HG03378 (cell line): ENCODE results near the gene E2F2.

Source experiments
- ATAC-seq: cut with Tn5 transposase; IDR thresholded peaks from one replicate; pipeline ENCODE4 v1.9.1; 2021; ENCODE audit warnings: mild to moderate bottlenecking, moderate library complexity; ENCODE audit not compliant: unreplicated experiment

E2F2 gene

GRCh38 chr1:23485002-23485332 lies 46.1 kb downstream of the E2F2 start:
- no peak for ATAC-seq

- no peak for ATAC-seq
These were observed 46.6 kb downstream of the E2F2 start for GRCh38 chr1:23484253-23485001.

DNA sequence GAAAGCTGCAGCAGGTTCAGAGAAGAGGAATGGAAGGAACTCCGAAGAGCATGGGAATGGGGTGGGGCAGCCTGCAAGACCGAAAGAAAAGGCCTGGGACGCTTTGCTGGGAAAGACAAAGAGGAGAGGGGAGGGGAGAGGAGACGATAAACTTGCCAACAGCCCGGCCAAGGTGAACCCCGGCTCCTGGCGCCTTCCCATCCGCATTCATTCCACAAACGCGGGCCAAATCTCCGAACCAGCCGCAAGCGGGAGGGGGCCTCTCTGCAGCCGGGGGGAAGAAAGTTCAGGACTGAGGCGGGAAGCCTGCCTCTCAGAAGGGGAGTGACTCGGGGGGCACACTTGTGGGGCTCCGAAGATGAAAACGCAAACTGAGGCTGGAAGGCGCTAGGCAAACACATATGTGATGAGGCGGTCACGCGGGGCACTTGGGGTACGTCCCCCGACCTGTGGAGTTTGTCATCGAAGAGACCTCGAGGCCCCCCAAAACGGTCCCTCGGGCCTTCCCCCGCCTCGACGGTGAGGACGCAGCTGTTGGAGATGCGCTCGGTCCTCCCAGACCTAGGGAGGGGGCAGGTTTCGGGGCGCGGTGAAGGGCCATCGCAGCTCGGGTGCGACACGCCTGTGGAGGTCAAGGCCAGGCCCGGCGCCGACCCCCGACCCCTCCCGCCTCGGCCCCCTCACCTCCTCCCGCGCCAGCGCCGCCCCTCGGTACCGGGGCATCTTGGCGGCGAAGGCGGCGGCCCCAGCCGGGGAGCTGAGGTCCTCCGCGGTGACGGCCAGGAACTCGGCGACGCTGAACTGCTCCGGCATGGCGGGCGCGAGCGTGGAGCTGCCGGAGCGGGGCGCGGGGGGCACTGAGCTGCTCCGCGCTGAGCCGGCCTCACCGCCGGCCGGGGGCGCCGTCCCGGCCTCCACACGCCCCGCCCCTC lies 47.4 kb downstream of the E2F2 start, which contains the start of gene ASAP3:
TSS of gene ASAP3 (minus strand) at position 859 of the 932 bp plus-strand sequence. CDS start at position 813, 46 bp downstream.
- ATAC-seq: no peak

GRCh38 chr1:23481904-23482303 lies 49.1 kb downstream of the E2F2 start:
- ATAC-seq: no peak

- no peak for ATAC-seq
These were observed 49.9 kb downstream of the E2F2 start for GRCh38 chr1:23481026-23481597.

DNA sequence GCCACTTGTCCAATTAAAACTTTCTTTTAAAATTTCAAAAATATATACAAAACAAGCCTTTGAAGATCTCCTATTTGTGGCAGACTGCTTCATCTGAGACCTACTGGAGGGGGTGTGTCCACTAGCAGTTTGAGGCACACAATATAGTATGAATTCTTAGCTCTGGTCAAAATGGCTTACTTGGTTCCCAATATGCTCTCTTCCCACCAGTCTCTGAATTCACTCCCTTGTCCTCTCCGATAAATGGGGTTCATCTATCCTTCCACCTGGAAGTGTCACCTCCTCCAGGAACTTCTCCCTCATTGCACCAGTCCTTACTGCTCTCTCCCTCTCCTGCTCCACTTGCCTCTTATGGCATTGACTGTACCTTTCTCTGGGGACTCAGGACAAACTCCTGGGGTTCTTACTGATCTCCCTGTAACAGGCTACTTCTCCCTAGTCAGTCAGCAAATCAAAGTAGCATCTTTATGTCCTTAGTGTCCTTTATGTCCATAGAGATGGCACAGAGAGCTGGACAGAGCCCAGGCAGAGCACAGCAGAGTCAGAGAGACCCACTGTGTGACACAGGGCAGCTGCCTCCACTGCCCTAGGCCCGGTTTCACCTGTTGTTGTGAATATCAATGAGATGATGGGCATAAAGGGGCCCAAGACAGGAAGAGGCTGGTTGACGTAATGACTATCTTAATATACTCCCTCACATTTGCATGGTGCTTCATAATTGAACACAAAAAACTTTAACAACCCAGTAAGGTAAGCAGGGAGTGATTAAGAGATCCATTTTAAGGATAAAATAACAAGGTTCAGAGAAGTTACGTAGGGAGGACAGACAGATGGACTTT lies 50.6 kb downstream of the E2F2 start:
- no peak for ATAC-seq

DNA sequence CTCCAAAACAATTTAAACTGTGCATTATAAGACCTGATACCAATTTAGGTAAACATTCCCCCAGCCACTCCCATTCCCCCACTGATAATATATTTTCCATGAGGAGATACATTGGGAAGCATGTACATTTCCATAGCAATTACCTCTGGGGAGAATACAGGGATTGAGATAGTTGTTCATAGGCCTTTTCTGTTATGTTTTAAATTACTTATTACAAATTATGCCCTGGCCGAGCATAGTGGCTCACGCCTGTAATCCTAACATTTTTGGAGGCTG lies 51.4 kb downstream of the E2F2 start:
- no peak for ATAC-seq

DNA sequence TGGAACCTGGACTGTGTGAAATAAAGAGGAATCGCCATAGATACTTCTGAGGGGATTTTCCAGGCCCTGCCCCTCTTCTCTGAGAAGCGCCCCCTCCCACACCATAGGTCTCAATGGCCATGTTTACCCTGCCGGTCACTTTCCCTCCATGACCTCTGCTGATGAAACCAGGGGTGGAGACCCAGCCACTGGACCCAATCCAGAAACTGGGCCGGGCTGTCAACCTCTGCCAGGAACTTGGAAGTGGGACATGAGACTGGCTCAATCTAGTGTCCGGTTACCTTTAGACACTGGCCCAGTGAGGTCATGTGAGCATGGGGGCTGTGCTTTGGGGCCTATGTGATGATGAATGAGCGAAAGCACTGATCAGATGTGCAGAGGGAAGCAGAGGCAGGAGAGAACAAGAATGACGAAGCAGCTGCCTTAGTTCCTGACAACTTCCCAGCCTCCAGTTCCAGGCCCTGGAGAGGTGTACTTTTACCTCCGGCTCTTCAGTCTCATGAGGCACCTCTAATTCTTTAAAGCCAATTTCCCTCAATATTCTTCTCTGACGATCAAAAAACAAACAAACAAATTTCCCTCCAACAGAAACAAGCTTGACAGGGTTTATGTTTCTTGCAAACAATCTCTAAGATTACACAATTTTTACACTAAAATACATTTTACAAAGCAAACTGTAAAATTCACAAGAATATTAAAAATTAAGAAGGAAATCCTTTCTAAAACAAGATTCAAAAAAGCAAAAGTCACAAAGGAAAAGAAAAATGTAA lies 52.0 kb downstream of the E2F2 start:
- no peak for ATAC-seq

- ATAC-seq: no peak
These were observed 53.5 kb downstream of the E2F2 start for GRCh38 chr1:23477359-23478144.

DNA sequence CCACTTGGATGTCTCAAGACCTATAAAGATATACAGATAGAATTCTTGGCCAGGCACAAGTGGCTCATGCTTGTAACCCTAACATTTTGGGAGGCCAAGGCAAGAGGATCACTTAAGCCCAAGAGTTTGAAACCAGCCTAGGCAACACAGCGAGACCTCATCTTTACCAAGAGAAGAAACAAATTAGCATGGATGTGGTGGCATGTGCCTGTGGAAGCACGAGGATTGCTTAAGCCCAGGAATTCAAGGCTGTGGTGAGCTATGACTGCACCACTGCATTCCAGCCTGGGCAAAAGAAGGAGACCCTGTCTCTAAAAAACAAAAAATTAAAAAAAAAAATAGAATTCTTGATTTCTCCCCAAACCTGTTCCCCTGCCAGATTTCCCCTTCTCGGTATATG lies 55.4 kb downstream of the E2F2 start:
- no peak for ATAC-seq

DNA sequence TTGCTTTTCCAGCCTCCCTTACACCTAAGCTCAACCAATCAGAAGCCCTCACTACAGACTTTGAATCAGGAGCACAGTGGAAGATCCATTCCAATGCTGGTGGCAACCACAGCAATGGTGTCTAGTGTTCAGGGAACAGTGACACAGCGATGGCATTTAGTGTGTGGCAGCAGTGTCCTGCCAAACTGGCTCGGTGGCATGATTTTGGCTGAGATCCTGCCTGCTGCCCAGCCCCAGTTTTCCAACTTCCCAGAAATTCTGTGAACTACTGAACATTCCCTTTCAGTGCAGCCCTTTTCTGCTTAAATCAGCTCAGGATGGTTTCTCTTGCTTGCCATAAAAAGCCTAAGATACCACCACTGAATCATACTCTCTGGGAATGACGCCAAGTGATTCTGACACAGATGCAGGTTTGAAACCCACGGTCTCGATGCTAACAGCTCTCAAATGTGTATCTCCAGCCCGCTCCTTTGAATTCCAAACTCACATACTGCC lies 55.9 kb downstream of the E2F2 start:
- no peak for ATAC-seq

DNA sequence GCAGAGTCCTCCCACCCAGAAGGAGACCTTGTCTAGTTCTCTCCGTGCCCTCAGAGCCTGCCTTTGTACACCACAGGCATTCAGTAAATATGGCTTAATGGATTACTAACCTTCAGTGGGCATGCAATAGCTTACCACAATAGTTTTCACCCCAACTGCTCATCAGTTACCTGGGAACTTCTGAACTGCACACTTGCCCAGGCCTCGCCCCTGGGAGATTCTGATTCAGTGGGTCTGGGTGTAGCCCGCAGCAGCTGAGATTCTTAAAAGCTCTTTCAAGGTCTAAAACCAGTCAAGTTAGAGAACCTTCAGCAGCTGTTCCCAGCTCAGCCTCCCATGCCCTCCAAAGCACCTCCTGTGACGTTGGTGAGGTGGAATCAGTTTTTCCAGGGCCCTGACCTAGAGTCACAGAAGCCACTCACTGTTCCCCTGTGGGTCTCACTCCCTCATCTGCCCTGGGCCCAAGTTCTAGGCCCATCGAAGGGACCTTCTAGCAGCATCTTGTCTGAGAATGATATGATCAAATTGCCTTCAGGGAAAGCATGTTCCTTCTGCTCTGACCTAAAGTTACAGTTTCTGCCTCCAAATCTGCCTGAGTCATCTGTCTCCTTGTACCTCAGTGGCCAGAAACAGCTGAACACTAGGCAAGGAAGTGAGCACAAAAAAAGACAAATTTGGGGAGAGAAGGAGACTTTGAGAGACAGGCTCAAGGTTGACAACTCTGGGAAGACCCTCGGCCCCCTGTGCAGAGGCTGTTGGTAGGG lies 57.8 kb downstream of the E2F2 start:
- ATAC-seq: no peak

GRCh38 chr1:23472351-23473036 lies 58.5 kb downstream of the E2F2 start:
- ATAC-seq: no peak

DNA sequence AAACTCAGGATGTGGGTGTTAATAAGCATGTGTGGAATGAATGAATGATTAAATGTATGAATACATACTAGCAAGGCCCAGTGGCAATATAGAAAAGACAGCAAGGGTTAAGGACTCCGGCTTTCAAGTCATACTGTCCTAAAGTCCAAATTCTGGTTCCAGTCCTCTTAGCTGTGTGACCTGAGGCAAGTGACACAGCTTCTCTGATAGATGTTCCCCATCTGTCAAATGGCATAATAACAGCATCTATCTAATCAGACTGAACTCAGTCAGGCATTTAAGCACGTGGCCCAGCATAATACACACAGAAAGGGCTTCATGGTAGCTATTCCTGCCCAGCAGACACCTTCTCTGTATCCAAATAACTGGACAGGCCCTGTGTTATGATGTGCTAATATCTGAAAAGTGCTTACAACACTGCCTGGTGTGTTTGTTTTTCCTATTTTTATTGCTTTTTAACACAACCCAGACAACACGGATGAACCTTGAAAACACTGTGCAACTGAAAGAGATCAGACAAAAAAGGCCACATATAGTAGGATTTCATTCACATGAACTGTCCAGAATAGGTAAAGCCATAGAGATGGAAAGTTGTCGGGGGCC lies 59.5 kb downstream of the E2F2 start:
- ATAC-seq: no peak

DNA sequence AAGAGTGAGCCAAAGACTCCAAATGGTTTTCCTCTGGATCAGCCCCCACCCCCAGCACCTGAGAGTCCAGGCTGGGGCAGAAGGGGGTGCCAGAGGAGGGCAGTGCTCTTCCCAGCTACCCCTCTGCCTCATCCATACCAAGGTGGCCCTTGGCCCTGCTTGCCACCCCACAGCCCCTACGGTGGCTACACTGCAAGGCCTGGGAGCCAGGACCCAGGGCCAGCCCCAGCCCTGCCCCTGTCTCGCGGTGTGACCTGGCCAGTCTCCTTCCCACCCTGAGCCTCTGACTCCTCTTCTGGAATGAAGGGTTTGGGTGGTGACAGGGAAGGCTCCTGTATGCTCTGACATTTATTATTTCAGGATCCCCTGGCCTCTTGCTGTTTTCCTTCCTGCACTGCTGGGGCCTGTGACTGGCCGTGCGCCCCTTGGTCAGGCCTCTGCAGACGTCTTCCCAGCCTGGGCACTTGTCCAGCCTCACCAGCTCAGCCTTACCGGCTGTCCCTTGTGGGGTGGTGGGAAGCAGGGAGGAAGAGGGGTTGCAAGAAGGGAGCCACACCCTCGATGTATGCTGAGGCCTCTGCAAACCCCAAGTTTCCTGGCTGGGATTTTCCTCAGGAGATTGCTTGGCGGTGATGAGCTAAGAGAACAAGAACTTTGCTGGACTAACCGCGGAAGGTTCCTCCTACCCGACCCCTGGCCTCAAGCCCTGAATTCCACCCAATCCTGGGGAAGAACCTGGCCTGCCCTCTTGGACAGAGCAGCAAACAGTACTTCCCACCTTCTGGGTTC lies 60.6 kb downstream of the E2F2 start:
- no peak for ATAC-seq

DNA sequence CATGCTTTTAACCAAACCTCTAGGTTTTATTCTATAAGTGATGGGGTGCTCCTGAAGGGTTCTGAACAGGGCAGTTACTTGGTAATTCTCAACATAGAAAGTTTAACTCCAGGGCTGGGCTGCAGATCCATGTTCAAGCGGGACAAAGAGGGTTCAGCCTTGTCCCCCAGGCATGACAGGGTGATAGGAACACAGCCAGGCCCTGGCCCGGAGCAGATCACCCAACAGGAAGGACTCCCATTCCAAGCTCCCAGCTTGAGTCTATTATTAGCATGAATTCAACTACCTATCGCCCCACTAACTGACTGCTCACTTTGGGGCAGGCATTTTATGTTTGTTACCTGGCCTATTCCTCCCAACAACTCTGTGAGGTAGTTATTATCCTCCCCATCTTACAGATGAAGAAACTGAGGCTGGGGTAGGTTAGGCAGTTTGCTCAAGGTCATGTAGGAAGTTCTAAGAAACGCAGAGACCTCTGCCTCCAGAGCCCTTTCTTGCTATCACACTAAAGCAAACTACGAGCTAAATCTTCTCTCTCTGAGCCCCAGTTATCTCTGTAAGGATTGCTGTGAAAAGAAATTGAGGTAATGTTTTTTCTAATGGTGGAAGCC lies 61.6 kb downstream of the E2F2 start:
- ATAC-seq: no peak
